Spleen (tissue), 7 donors: ENCODE data around the gene ATP6V1C2.

ENCODE experiments used
- POLR2A ChIP-seq, 3 donors: fragments of 450-650 bp; IDR thresholded peaks; one replicate each; pipeline ENCODE4 v1.5.1; 2017; ENCODE audit warnings: antibody characterized with exemption in 3 of 3, mild to moderate bottlenecking in 1 of 3
- POLR2AphosphoS5 ChIP-seq, 3 donors: sonication (generic); formaldehyde crosslinking; IDR thresholded peaks; one replicate each; pipeline ENCODE4 v1.5.1; 2017; ENCODE audit warnings: antibody characterized with exemption in 3 of 3
- TF ChIP-seq, protein P1 (sequence below), 11 experiments: fragments of 200-600 bp in 7 of 11; fragments of 450-650 bp in 4 of 11; sonication (generic) in 4 of 11; IDR thresholded peaks in 8 of 11; conservative IDR thresholded peaks in 3 of 11; 1 replicate in 7 of 11; 2 replicates in 4 of 11; pipeline versions ENCODE4 v1.4.0 to v1.8.0; 2016 to 2021; ENCODE audit warnings: antibody characterized with exemption in 11 of 11, inconsistent platforms in 4 of 11, mild to moderate bottlenecking in 1 of 11
- donor health status: DM: no; HTN: no; CAD: no; lungs with moderate emphysema.
- donor health status: DM: no; HTN: no; CAD: no.
- donor health status: DM: no; HTN: no; CAD: no.

DNA sequence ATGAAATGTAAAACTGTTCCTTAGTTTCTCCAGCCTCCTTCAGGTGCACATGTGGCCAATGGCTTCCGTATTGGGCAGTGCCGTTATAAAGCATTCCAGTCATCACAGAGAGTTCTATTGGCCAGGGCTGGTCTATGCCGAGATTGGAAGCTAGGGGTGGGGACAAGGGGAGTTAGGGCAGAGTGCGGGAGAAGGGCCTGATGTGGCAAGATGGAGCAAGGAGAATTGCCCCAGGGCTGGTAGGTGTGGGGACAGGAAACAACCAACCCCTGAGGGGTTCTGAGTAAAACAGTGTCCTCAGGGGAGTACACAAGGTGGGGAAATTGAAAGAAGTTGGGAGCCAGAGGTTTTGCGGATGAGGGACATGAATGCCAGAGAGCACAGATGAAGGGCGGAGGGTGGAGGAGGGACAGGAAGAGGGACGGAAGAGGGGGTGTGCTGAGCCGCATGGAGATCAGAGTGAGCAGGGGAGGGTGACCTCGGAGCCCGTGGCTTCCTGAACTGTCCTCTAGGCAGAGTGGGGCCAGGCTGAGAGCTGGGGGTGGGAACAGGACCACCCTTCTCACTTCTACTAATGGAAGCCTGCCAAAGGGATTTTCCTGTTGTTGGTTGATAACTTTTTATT lies 9.1 kb upstream of the ATP6V1C2 start:
- TF ChIP-seq POLR2AphosphoS5 (IDR thresholded peaks at IDR 0.05) (peak in 1 of 3 donors; percentile 13), POLR2A (IDR thresholded peaks at IDR 0.05) (no peak)
- TF ChIP-seq, protein P1, sequence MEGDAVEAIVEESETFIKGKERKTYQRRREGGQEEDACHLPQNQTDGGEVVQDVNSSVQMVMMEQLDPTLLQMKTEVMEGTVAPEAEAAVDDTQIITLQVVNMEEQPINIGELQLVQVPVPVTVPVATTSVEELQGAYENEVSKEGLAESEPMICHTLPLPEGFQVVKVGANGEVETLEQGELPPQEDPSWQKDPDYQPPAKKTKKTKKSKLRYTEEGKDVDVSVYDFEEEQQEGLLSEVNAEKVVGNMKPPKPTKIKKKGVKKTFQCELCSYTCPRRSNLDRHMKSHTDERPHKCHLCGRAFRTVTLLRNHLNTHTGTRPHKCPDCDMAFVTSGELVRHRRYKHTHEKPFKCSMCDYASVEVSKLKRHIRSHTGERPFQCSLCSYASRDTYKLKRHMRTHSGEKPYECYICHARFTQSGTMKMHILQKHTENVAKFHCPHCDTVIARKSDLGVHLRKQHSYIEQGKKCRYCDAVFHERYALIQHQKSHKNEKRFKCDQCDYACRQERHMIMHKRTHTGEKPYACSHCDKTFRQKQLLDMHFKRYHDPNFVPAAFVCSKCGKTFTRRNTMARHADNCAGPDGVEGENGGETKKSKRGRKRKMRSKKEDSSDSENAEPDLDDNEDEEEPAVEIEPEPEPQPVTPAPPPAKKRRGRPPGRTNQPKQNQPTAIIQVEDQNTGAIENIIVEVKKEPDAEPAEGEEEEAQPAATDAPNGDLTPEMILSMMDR (IDR thresholded peaks at IDR 0.05 in 8 of 11, conservative IDR thresholded peaks at IDR 0.05 in 3 of 11) = no peak
